Duodenal mucosa (tissue), 2 donors: ENCODE measurements around the gene XXYLT1.

ENCODE experiments used
- H3K27ac ChIP-seq: one replicate; pipeline ENCODE4 v1.7.0; 2013; ENCODE audit warnings: low read depth, low read length
- H3K27me3 ChIP-seq, 2 donors: one replicate each; pipeline ENCODE4 v1.7.0; 2013; ENCODE audit warnings: low read length in 2 of 2, control low read depth in 1 of 2; ENCODE audit not compliant: insufficient read depth in 2 of 2, control insufficient read depth in 1 of 2
- H3K36me3 ChIP-seq, 2 donors: one replicate each; pipeline ENCODE4 v1.7.0; 2013; ENCODE audit warnings: low read length in 2 of 2, control low read depth in 1 of 2; ENCODE audit not compliant: insufficient read depth in 2 of 2, control insufficient read depth in 1 of 2
- H3K4me1 ChIP-seq, 2 donors: one replicate each; pipeline ENCODE4 v1.7.0; 2013; ENCODE audit warnings: low read length in 2 of 2, control low read depth in 1 of 2; ENCODE audit not compliant: insufficient read depth in 2 of 2, control insufficient read depth in 1 of 2
- H3K4me3 ChIP-seq, 2 donors: one replicate each; pipeline ENCODE4 v1.7.0; 2013; ENCODE audit warnings: low read length in 2 of 2, low read depth in 1 of 2
- H3K9ac ChIP-seq, 2 donors: one replicate each; pipeline ENCODE4 v1.7.0; 2013; ENCODE audit warnings: low read length in 2 of 2, low read depth in 1 of 2
- H3K9me3 ChIP-seq, 2 donors: one replicate each; pipeline ENCODE4 v1.7.0; 2013; ENCODE audit warnings: low read length in 2 of 2, control low read depth in 1 of 2; ENCODE audit not compliant: control insufficient read depth in 1 of 2

Gene XXYLT1

GRCh38 chr3:195251336-195252065 is 19.5 kb downstream of the XXYLT1 start:
- Histone ChIP-seq H3K4me3 (no peak overlapping the region), H3K36me3 (no peaks in the 10 kb centered on the region), H3K4me1 (no peaks in the 10 kb centered on the region), H3K27ac (no peak overlapping the region), H3K9ac (no peak overlapping the region), H3K9me3 (no peaks in the 10 kb centered on the region), H3K27me3 (no peaks in the 10 kb centered on the region)

- peaks cover 0 to 3% of the 10 kb centered on the region in 2 donors for H3K36me3 ChIP-seq
- no peak overlapping the region for H3K27ac ChIP-seq
- no peaks in the 10 kb centered on the region for H3K9me3 ChIP-seq
- H3K9ac ChIP-seq = no peak overlapping the region
- no peaks in the 10 kb centered on the region for H3K27me3 ChIP-seq
- H3K4me1 ChIP-seq = no peaks in the 10 kb centered on the region
- no peak overlapping the region for H3K4me3 ChIP-seq
These were observed 20.3 kb downstream of the XXYLT1 start for GRCh38 chr3:195250473-195251251.

DNA sequence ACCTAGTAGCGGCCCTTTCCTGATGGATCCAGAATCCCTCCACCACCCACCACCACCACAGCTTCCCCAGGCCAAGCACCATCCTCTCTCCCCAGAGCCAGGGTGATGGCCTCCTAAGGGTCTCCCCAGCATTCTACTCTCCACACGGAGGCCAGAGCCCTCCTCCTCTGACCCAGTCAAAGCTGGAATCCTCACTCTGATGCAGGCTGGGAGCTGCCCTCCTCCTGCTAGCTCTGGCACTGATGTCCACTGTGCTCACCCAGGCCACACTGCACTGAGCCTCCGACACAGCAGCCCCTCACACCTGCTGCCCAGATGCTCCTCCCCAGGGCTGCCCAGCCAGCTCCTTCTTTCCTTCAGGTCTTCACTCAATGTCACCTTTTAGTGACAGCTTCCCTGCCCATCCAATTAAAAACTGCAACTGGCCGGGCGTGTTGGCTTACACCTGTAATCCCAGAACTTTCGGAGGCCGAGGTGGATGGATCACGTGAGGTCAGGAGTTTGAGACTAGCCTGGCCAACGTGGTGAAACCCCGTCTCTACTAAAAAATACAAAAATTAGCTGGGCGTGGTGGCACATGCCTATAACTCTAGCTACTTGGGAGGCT is 21.0 kb downstream of the XXYLT1 start:
- H3K27ac ChIP-seq = no peak overlapping the region

DNA sequence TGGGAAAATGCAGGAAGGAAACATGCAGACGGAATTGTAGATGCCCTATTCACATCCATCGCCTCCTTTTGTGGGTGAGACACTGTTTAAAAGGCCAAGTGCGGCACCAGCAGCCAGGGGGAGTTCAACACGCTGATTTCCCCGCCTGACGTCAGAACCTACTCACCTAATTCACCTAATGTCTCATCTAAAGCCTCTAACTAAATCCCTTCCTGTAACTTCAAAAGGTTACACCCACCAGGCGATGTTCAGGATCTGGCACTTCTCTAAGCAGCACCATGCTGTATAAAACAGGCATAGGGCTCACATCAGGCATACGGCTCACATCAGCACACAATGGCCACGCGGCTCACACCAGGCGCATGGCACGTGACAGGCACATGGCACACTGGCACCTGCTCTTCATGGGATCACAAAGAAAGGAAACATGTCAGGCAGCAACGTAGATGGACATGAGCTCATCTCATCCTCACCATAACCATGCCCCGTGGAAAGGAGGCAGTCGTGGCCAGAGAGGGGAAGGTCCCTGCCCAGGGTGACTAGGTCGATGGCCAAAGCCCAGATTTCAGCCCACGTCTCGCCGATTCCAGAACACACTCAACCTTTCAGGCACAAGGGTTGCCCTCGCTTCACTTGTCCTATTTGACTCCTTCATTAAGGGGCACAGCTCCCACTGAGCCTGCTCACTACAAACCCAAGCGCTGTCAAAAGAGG is 21.7 kb downstream of the XXYLT1 start:
- Histone ChIP-seq H3K27ac (no peak overlapping the region), H3K36me3 (peaks cover 0 to 3% of the 10 kb centered on the region in 2 donors)

More for the DNA sequence above, 21.0 kb downstream of the XXYLT1 start:
- H3K4me3 ChIP-seq = no peak overlapping the region
- H3K36me3 ChIP-seq = peaks cover 0 to 3% of the 10 kb centered on the region in 2 donors
- no peak overlapping the region for H3K9ac ChIP-seq
- H3K9me3 ChIP-seq = no peaks in the 10 kb centered on the region
- H3K27me3 ChIP-seq = no peaks in the 10 kb centered on the region
- H3K4me1 ChIP-seq = no peaks in the 10 kb centered on the region

DNA sequence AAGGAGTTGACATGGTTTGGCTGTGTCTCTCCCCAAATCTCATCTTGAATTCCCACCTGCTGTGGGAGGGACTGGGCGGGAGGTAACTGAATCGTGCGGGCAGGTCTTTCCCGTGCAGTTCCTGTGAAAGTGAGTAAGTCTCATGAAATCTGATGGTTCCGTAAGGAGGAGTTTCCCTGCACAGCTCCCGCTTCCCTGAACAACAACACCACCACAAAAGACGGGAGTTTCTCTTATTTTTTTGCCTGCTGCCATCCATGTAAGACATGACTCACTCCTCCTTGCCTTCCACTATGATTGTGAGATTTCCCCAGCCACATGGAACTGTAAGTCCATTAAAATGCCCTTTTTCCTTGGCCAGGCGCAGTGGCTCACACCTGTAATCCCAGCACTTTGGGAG is 22.7 kb downstream of the XXYLT1 start:
- H3K9ac ChIP-seq = no peak overlapping the region
- peaks cover 0 to 3% of the 10 kb centered on the region in 2 donors for H3K36me3 ChIP-seq
- no peaks in the 10 kb centered on the region for H3K27me3 ChIP-seq
- H3K9me3 ChIP-seq = no peaks in the 10 kb centered on the region
- H3K27ac ChIP-seq = no peak overlapping the region
- H3K4me1 ChIP-seq = no peaks in the 10 kb centered on the region
- no peak overlapping the region for H3K4me3 ChIP-seq

More for the DNA sequence above, 21.7 kb downstream of the XXYLT1 start:
- no peaks in the 10 kb centered on the region for H3K9me3 ChIP-seq
- no peaks in the 10 kb centered on the region for H3K27me3 ChIP-seq
- no peak overlapping the region for H3K4me3 ChIP-seq
- no peaks in the 10 kb centered on the region for H3K4me1 ChIP-seq
- no peak overlapping the region for H3K9ac ChIP-seq

- Histone ChIP-seq H3K9ac (no peak overlapping the region), H3K27me3 (no peaks in the 10 kb centered on the region), H3K36me3 (peaks cover 0 to 3% of the 10 kb centered on the region in 2 donors), H3K9me3 (no peaks in the 10 kb centered on the region), H3K4me1 (no peaks in the 10 kb centered on the region), H3K27ac (no peak overlapping the region), H3K4me3 (no peak overlapping the region)
These were observed 23.1 kb downstream of the XXYLT1 start for GRCh38 chr3:195247863-195248189.

GRCh38 chr3:195247086-195247862 is 23.7 kb downstream of the XXYLT1 start:
- Histone ChIP-seq H3K4me1 (no peaks in the 10 kb centered on the region), H3K27ac (no peak overlapping the region), H3K36me3 (peaks cover 0 to 3% of the 10 kb centered on the region in 2 donors), H3K4me3 (no peak overlapping the region), H3K27me3 (no peaks in the 10 kb centered on the region), H3K9ac (no peak overlapping the region), H3K9me3 (no peaks in the 10 kb centered on the region)

DNA sequence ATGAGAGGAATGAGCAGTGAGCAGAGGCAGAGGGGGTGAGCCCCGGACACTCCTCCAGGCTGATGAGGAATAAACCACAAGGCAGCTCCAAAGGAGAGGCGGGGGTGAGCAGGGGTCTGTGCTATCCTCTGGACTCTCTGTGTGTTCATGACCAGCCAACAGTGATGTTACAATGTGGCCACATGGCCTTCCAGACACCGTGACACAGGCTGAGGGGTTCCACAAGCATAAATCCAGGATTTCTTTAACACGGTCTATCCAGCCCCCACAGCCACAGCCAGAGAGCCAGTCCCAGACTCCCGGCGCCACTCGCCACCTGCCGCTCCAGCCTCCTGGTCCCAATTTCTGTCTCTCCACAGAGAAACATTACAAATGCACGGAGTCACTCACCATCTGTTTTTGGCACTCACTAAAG is 24.4 kb downstream of the XXYLT1 start:
- Histone ChIP-seq H3K9ac (no peak overlapping the region), H3K36me3 (peaks cover 0 to 3% of the 10 kb centered on the region in 2 donors), H3K27ac (no peak overlapping the region), H3K4me3 (no peak overlapping the region), H3K4me1 (no peaks in the 10 kb centered on the region), H3K27me3 (no peaks in the 10 kb centered on the region), H3K9me3 (no peaks in the 10 kb centered on the region)

GRCh38 chr3:195245531-195245951 is 25.4 kb downstream of the XXYLT1 start:
- Histone ChIP-seq H3K27ac (no peak overlapping the region), H3K36me3 (peaks cover 0 to 3% of the 10 kb centered on the region in 2 donors)

More at GRCh38 chr3:195245531-195245951, 25.4 kb downstream of the XXYLT1 start:
- H3K4me1 ChIP-seq = no peaks in the 10 kb centered on the region
- no peak overlapping the region for H3K4me3 ChIP-seq
- no peaks in the 10 kb centered on the region for H3K27me3 ChIP-seq
- no peak overlapping the region for H3K9ac ChIP-seq
- H3K9me3 ChIP-seq = no peaks in the 10 kb centered on the region
